Left colon (tissue), 2 donors: ENCODE data around the gene ESRRA. TPM values are rescaled to one million over a fixed set of nuclear protein-coding genes. Genes with fewer than 3 reads are reported as not detected.
A peak's percentile ranks its signal among the peaks of the same experiment; 100 is the strongest.

Source experiments
- ATAC-seq: fragments of 200-7000 bp; cut with Tn5 transposase; one replicate; pipeline ENCODE4 v1.9.1; 2020; ENCODE audit warnings: mild to moderate bottlenecking, moderate library complexity
- DNase-seq, 2 donors: peaks; one replicate each; pipeline ENCODE4 v3.0.0-alpha.2; 2020
- intact Hi-C, 2 donors: fragments of 100-400 bp; cut with DNase I in 1 of 2; cut with micrococcal nuclease in 1 of 2; formaldehyde crosslinking; loops; one replicate each; pipeline versions ENCODE4 v1.11.2 to v1.14.0; 2022; cut with DNase I, micrococcal nuclease
- total RNA-seq, 2 donors: library from RNA; stranded (reverse); fragmentation: NEBNext Ultra II Directional; extraction: Animal tissue kit (Norgen Biotek cat#: 25700); gene quantifications; one replicate each; pipeline ENCODE4 v1.2.1, GENCODE V29; 2021
- donor health status: DM: no; HTN: no; CAD: no.
- donor health status: DM: yes; HTN: yes; CAD: no.

Gene ESRRA
- total RNA-seq, 2 donors from 2014 or later: 185 to 212 TPM

DNA sequence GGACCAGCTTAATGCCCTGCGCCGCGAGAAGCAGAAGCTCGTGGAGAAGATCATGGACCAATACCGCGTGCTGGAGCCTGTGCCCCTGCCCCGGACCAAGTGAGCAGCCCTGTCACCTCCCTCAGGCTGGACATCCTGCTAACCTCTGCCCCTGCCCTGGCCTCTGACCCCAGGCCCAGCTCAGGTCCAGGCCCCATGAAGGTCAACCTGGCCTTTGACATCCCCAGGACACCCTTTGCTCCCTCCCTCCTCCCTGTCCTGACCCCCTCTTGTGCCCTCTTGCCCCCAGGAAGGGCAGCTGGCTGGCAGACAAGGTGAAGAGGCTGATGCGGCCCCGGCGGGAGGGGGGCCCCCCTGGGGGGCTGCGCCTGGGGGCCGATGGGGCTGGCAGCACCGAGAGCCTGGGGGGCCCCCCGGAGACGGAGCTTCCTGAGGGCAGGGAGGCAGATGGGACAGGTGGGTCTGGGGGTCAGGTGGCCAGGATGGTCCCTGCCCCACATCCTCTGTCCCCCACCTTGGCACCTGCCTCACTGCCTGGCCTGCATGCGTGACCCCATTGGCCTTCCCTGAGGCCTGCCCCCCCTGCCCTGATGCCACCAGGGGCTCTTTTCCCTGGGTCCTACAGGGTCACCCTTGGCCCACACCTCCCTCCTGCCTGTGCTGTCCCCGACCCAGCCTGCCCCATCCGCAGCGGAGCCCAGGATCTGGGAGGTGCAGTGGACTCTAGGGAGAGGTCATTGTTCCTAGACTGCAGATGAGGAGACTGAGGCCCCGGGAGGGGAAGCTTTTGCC lies 48.6 kb downstream of the ESRRA start:
- no peak for DNase-seq
- intact Hi-C loops: no loop called here
- no peak for ATAC-seq

DNA sequence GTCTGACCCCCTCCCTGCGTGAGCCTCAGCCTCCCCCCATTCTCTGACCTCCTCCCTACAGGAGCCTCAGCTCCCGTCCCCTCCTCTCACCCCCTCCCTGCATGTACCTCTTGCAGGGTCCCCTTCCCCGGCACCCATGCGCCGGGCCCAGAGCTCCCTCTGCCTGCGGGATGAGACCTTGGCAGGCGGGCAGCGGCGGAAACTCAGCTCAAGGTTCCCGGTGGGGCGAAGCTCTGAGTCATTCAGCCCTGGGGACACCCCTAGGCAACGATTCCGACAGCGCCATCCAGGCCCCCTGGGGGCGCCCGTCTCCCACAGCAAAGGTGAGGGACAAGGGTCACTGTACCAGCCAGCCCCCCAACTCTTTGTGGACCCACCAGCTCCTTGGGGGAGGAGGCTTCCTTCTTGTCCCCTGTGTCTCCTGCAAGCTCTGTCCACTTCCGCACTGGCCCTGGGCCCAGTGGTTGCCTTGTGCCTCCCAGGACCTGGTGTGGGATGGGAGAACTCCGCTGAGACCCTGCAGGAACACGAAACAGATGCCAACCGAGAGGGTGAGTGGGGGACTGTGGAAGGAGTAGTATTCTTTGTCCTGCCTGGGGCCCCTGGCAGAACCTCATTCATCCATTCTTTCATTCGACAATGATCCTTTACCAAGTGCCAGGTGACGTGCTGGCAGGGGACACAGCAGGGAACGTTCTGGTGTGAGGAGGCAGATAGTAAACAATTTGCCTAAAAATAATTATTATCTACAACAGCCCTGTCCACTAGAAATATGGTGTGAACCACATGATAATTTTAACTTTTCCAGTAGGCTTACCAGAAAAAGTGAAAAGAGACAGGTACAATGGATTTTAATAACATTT lies 50.0 kb downstream of the ESRRA start:
- ATAC-seq: peak; percentile 67
- DNase-seq: peak; percentile 81 to 84

DNA sequence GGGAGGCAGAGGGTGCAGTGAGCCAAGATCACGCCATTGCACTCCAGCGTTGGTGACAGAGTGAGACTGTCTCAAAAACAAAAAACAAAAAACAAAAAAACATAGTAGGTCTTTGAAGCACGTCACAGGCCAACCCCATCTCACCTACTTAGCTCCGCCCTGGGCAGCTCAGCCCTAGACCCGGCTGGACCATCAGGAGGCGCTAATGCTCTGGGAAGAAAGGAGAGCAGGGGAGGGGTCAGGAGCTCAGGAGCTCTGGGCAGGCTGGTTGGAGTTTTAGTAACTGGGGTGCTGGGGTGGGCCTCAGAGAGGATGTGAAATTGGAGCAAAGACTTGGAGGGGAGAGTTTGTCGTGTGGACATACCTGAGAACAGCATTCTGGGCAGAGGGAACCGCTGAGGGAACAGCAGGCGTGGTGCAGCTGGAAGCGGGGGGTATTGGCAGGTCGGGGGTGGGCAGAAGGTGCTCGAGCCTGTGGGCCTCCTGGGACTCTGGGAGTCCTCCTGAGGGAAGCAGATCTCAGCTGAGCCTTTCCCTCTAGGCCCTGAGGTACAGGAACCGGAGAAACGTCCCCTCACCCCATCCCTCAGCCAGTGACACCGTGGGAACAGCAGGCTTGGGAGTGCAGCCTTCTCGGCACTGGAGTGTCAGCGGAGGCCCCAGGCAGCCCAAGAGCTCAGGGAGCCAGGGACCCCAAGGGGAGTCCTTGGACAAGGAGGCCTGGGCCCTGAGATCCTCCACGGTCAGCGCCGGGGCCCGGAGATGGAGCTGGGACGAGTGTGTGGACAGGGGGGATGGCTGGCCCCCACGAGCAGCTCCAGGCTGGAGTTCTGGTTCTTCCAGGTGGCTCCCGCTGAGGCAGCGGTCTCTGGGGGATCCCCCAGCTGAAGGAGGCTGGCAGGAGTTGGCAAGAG lies 51.4 kb downstream of the ESRRA start:
- peak in 1 of 2 donors; percentile 59 for DNase-seq
- no peak for ATAC-seq
- intact Hi-C loops: no loop called here

More for the DNA sequence above, 50.0 kb downstream of the ESRRA start:
- intact Hi-C loops: no loop called here

DNA sequence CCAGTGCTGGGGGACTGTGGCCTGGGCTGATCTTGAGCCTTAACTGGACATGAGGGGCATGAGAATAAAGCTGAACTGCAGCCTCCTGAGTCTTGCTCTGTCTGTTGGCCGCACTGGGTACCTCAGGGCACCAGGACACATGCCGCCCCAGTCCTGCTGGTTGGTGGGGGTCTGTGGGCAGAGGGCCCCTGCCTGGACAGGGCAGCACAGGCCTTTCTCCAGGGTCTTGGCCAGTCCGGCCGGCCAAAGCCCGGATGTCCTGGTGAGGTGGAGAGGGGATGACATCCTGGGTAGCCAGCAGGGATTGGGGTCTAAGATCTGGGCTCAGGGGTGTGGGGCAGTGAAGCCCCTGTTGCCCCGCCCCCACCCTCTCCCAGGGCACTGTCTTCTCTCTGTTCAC lies 52.1 kb downstream of the ESRRA start:
- ATAC-seq (no peak), DNase-seq (no peak)
- intact Hi-C loops: no loop called here

DNA sequence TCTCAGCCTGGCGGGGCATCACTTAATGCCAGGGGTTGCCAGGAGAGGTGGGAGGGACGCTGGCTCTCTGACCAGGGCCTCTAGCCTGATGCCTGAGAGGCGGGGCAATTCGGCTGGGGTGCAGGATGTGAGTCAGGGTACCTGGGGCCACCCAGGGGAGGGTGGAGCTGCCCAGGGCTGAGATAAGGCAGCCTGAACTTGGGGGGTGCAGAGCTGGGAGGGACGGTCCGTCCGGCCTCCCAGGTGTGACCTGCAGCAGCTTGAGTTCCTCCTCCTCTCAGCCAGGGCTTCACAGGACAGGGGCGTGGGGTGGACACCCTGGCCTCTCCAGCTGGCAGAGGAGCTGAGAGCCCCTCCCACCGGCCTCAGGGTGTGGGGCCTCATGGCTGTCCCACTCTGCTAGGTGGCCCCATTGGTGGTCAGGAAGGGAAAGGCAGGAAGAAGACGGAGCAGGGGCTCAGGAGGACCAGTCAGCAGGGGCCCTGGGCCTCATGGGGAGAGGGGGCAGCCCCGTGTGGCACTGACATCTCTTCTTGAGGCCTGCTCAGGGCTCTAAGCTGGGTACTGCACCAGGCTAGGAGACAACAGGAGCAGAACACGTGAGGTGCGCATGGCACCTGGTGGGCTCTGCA lies 52.7 kb downstream of the ESRRA start:
- intact Hi-C loops: no loop called here
- DNase-seq: peak in 1 of 2 donors; percentile 54
- ATAC-seq: peak; percentile 2

DNA sequence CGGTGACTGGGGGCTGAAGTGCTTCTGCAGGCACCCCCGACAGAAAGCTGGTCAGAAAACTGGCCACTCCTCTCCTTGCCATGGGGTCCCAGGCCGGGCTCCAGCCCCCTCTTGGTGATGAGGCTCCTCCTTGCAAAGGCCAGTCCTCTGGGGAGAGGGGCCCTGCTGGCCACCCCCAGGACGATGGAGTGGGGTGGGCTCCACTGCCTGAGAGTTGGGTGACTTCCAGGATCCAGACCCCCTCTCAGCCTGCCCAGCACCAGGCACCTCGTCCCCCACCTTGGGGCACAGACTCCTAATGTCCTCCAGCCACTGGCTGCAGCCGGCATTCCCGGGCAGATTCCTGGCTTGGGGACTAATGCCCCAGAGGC lies 53.2 kb downstream of the ESRRA start:
- intact Hi-C loops: no loop called here
- peak; percentile 19 for ATAC-seq
- no peak for DNase-seq

DNA sequence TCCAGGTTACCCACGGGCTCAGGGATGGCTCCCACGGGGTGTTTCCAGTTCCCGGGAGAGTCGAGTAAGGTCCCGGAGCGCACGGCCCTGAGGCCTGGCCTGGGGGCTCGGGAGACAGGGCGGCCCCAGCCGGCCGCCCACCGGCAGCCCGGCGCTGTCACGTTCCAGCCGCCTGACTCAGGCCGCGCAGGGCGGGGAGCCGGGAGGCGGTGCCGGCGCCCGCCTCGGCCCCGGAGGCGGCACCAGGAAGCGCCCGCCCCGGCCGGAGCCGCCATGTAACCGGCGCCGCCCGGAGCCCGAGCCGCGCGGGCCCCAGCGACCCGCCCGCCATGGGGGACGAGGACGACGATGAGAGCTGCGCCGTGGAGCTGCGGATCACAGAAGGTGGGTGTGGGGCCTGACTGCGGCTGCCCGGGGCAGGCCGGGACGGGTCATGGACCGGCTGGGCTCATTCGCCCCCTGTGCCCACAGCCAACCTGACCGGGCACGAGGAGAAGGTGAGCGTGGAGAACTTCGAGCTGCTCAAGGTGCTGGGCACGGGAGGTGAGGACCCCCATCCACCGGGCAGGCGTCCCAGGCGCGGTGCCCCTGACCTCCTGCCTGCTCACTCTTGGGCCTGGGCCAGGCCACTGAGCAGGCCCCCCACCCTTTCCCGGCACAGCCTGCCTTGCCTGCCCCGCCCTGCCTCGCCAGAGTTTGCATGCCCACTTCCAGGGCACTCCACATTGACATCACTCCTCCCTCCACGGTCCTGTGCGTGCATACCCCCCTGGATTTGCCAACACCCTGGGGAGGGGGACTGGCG lies 53.8 kb downstream of the ESRRA start, which contains the start of gene RPS6KA4:
Gene RPS6KA4, plus strand, starts transcription at position 256 of the 805 bp plus-strand sequence. Its CDS starts 74 bp downstream, at position 330.
- peak; percentile 79 for ATAC-seq
- DNase-seq: peak in 1 of 2 donors; percentile 72
- intact Hi-C loops: no loop called here

DNA sequence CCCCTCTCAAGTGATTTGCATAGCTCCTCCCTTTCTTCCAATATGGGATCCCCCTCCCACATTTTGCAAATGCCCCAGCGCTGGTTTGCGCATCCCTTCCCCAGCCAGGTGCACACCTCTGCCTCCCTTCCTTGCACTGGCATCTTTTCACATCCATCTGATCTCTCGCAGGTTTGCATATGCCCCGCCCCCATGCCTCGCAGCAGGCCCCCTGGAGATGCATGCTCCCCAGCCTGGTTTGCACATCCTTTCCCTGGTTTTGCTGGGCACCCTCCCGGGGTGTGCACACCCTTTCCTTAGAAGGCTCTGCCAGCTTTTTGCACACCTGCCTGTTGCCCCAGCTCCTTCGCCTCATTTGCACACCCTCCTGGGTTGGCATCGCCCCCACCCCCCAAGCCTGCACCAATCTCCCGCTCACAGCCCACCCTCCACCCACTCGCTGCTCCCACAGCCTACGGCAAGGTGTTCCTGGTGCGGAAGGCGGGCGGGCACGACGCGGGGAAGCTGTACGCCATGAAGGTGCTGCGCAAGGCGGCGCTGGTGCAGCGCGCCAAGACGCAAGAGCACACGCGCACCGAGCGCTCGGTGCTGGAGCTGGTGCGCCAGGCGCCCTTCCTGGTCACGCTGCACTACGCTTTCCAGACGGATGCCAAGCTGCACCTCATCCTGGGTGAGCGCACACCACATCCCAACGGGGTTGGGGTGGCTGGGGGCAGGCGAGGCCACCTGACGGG lies 54.6 kb downstream of the ESRRA start:
- DNase-seq: no peak
- peak; percentile 8 for ATAC-seq
- intact Hi-C loops: no loop called here

DNA sequence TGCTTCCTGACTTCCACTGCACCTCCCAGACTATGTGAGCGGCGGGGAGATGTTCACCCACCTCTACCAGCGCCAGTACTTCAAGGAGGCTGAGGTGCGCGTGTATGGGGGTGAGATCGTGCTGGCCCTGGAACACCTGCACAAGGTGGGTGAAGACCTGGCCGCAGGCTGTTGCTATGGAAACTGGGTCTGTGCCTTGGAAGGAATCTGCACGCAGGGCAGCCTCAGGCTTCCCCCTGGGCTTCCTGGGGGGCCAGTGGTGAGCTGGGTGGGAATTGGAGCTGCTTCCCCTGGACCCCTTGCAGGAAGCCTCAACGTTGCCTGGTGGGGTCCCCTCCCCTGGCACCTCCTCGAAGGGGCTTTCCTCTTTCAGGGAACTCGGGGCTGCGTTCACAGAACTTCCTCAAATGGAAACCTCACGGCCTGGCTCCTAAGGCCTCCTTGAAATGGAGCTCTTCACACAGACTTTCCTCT lies 55.2 kb downstream of the ESRRA start:
- ATAC-seq (no peak), DNase-seq (no peak)

DNA sequence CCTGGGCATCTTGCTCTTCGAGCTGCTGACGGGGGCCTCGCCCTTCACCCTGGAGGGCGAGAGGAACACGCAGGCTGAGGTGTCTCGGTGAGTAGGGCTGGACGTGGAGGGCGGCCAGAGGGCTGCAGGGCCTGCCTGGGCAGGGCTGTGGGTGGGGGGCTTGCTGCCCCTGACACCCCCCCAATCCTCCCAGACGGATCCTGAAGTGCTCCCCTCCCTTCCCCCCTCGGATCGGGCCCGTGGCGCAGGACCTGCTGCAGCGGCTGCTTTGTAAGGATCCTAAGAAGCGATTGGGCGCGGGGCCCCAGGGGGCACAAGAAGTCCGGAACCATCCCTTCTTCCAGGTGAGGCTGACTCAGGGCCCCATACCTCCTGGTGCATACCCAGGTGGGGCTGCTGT lies 56.3 kb downstream of the ESRRA start:
- DNase-seq: no peak
- no peak for ATAC-seq
- intact Hi-C loops: no loop called here

More for the DNA sequence above, 55.2 kb downstream of the ESRRA start:
- intact Hi-C loops: no loop called here

DNA sequence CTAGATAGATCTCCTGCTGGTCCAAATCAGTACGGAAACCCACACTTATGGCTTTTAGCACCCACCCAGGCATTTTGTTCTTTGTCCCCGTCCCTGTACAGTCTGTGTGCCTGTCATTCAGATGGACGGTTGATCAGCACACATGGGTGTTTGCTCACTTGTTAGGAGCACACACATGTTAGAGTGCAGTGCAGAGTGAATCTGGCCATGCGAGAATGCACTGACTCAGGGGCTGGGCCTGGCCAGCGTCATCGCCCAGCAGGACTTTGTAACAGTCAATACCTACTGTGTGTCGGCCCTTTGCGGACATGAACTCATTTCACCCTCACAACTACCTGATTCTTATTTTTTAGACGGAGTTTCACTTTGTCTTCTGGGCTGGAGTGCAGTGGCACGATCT lies 57.0 kb downstream of the ESRRA start:
- intact Hi-C loops: no loop called here
- no peak for DNase-seq
- ATAC-seq: no peak

DNA sequence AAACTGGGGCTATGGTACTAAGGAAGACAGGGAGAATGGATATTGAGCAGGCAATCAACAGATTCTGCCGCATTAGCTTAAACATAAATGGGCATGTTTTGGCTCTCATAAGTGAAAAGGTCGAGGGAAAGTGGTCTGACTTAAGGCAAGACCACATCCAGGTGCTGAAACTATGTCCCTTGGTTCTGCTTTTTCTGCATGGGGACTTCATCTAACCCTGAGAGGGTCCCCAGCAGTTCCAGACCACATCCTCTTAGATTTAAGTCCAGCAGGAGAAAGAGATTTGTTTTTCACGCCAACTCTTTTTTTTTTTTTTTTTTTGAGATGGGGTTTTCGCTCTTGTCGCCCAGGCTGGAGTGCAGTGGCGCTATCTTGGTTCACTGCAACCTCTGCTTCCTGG lies 59.1 kb downstream of the ESRRA start:
- ATAC-seq (no peak), DNase-seq (no peak)
- intact Hi-C loops: no loop called here

DNA sequence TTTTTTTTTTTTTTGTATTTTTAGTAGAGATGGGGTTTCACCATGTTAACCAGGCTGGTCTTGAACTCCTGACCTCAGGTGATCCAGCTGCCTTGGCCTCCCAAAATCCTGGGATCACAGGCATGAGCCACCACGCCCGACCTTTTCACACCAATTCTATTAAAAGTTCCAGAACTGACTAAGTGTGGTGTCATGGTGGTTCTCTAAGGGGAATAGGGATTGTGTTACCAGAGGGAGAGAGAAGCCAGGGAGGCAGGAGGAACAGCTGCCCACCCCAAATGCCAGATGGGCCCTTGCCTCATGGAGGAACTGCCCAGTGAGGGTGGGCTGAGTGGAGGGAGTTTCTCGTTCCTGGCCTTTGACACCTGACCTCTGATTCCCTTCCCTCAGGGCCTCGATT lies 59.6 kb downstream of the ESRRA start:
- no peak for ATAC-seq
- intact Hi-C loops: no loop called here
- no peak for DNase-seq
